ENCODE results near the gene RSPH6A.

- TF ChIP-seq FOXM1 (IDR thresholded peaks at IDR 0.05; ENCODE audit: low read depth) (no peak), POLR2AphosphoS5 (IDR thresholded peaks at IDR 0.05; ENCODE audit: low read depth, low read length) (no peak), TAF1 (IDR thresholded peaks at IDR 0.05; ENCODE audit: borderline replicate concordance, low read depth, low read length) (no peak), CTCF (IDR thresholded peaks at IDR 0.05) (no peak), RAD21 (IDR thresholded peaks at IDR 0.05; ENCODE audit: low read length) (no peak), MAX (IDR thresholded peaks at IDR 0.05; ENCODE audit: low read depth) (no peak), PBX3 (IDR thresholded peaks at IDR 0.05) (no peak), JUND (IDR thresholded peaks at IDR 0.05) (no peak), ZBTB33 (IDR thresholded peaks at IDR 0.05; ENCODE audit: borderline replicate concordance, low read depth) (no peak), YY1 (IDR thresholded peaks at IDR 0.05; ENCODE audit: low read depth) (no peak), EZH2phosphoT487 (IDR thresholded peaks at IDR 0.05; ENCODE audit: borderline replicate concordance, low read depth) (no peak), MXI1 (IDR thresholded peaks at IDR 0.05; ENCODE audit: low read depth, low read length) (no peak)
Observed at GRCh38 chr19:45746866-45747265, 68.2 kb downstream of the RSPH6A start.
